SK-MEL-5 (cell line): ENCODE data around the gene PRKAG2. TPM values are rescaled to one million over a fixed set of nuclear protein-coding genes. Genes with fewer than 3 reads are reported as not detected.

Experiments used
- DNase-seq: peaks from one replicate; pipeline ENCODE4 v3.0.0-alpha.2; 2016; ENCODE audit warnings: low read depth, low spot score
- in situ Hi-C: cut with HindIII; loops from 2 replicates; pipeline ENCODE4 v1.10.0; 2016; ENCODE audit warnings: low sequenced_read_pairs, high pct_unique_total_duplicates, low pct_unique_long_range_greater_than_20kb
- total RNA-seq: library from RNA; depleted of rRNA; stranded (reverse); fragments of >200 nt; shearing (Covaris generic); gene quantifications from 2 replicates; pipeline ENCODE4 v1.2.3, GENCODE V29; 2014

The PRKAG2 gene
- total RNA-seq, 1 experiment from 2014 or later = 8.8 TPM

GRCh38 chr7:151686826-151687225 is 190.1 kb downstream of the PRKAG2 start:
- in situ Hi-C loops = no loop called here
- no peak for DNase-seq

- in situ Hi-C loops = no loop called here
- DNase-seq = no peak
Measured at GRCh38 chr7:151686016-151686766, 190.7 kb downstream of the PRKAG2 start.

GRCh38 chr7:151684408-151685175 is 192.3 kb downstream of the PRKAG2 start:
- in situ Hi-C loops = no loop called here
- DNase-seq = no peak

GRCh38 chr7:151683615-151684407 is 193.1 kb downstream of the PRKAG2 start:
- no peak for DNase-seq
- in situ Hi-C loops = no loop called here

GRCh38 chr7:151682831-151683614 is 193.9 kb downstream of the PRKAG2 start:
- DNase-seq = no peak
- in situ Hi-C loops = no loop called here

- DNase-seq = no peak
- in situ Hi-C loops = no loop called here
Measured at GRCh38 chr7:151681726-151682125, 195.2 kb downstream of the PRKAG2 start.

GRCh38 chr7:151680810-151681209 is 196.1 kb downstream of the PRKAG2 start:
- in situ Hi-C loops = no loop called here
- DNase-seq = no peak

- no peak for DNase-seq
- in situ Hi-C loops = no loop called here
Measured at GRCh38 chr7:151679881-151680612, 196.9 kb downstream of the PRKAG2 start.

- in situ Hi-C loops = no loop called here
- no peak for DNase-seq
Measured at GRCh38 chr7:151679071-151679708, 197.7 kb downstream of the PRKAG2 start.

GRCh38 chr7:151678227-151678604 is 198.7 kb downstream of the PRKAG2 start:
- no peak for DNase-seq
- in situ Hi-C loops = no loop called here

GRCh38 chr7:151677581-151678226 is 199.2 kb downstream of the PRKAG2 start:
- in situ Hi-C loops = no loop called here
- DNase-seq = no peak

- no peak for DNase-seq
- in situ Hi-C loops = no loop called here
Measured at GRCh38 chr7:151676759-151677158, 200.2 kb downstream of the PRKAG2 start.

- in situ Hi-C loops = no loop called here
- no peak for DNase-seq
Measured at GRCh38 chr7:151675196-151675920, 201.6 kb downstream of the PRKAG2 start.

GRCh38 chr7:151674161-151674920 is 202.6 kb downstream of the PRKAG2 start:
- in situ Hi-C loops = no loop called here
- DNase-seq = no peak

- no peak for DNase-seq
- in situ Hi-C loops = no loop called here
Measured at GRCh38 chr7:151673216-151673615, 203.7 kb downstream of the PRKAG2 start.
